Measurements from ENCODE around the gene WARS2. TPM values are rescaled to one million over a fixed set of nuclear protein-coding genes. Genes with fewer than 3 reads are reported as not detected.

Gene WARS2
- total RNA-seq, 1 experiment from 2014 or later = 10.5 TPM

GRCh38 chr1:119053917-119054316 is 86.5 kb downstream of the WARS2 start:
- DNase-seq (ENCODE audit: low read depth, low spot score) = no peak
- ATAC-seq = no peak
- intact Hi-C loops (cut with micrococcal nuclease) = no loop called here
- Histone ChIP-seq H3K27ac (ENCODE audit: low read depth, low read length) (no peak overlapping the region), H3K9me2 (ENCODE audit: insufficient read depth) (no peaks in the 10 kb centered on the region), H3K4me1 (ENCODE audit: control insufficient read depth in 1 of 2, insufficient read depth in 2 of 2, low read length in 2 of 2) (no peaks in the 10 kb centered on the region), H3K27me3 (ENCODE audit: insufficient read depth, low read length) (no peaks in the 10 kb centered on the region), H3K79me2 (ENCODE audit: insufficient read depth, low read length) (no peaks in the 10 kb centered on the region), H3K4me2 (ENCODE audit: low read length) (no peak overlapping the region), H2AFZ (ENCODE audit: low read depth, low read length, poor library complexity, severe bottlenecking) (no peak overlapping the region), H3K9ac (ENCODE audit: low read length) (no peak overlapping the region), H3K36me3 (ENCODE audit: control insufficient read depth in 1 of 2, insufficient read depth in 2 of 2, low read length in 2 of 2) (no peaks in the 10 kb centered on the region), H4K20me1 (ENCODE audit: insufficient read depth) (no peaks in the 10 kb centered on the region), H3K4me3 (replicated peaks in 1 of 2; ENCODE audit: low read depth in 1 of 2, low read length in 2 of 2) (no peak overlapping the region), H3K9me3 (ENCODE audit: control insufficient read depth in 1 of 2, insufficient read depth in 1 of 2, low read depth in 1 of 2, low read length in 2 of 2) (no peaks in the 10 kb centered on the region)
- BruUV-seq (replicated peaks) = no TSS peak
- ChIA-PET CTCF (no interaction called here), RAD21 (ENCODE audit: low non-redundant PET in 1 of 2, low total read pairs in 2 of 2, uncharacterized antibody in 2 of 2, unreplicated experiment in 2 of 2) (no interaction called here), POLR2A (no interaction called here)
- TF ChIP-seq SRF (IDR thresholded peaks at IDR 0.05; ENCODE audit: low read depth) (no peak), POLR2AphosphoS5 (IDR thresholded peaks at IDR 0.05; ENCODE audit: low read depth, low read length) (no peak), RAD21 (IDR thresholded peaks at IDR 0.05; ENCODE audit: low read depth) (no peak), POLR2A (IDR thresholded peaks at IDR 0.05; ENCODE audit: borderline replicate concordance, extremely low read depth, insufficient read depth, insufficient read length) (no peak), EGR1 (IDR thresholded peaks at IDR 0.05; ENCODE audit: low read depth) (no peak), REST (IDR thresholded peaks at IDR 0.05; ENCODE audit: low read depth) (no peak), JUND (IDR thresholded peaks at IDR 0.05) (no peak), EZH2 (IDR thresholded peaks at IDR 0.05) (no peak), CBX3 (IDR thresholded peaks at IDR 0.05; ENCODE audit: low read depth) (no peak), ATF3 (IDR thresholded peaks at IDR 0.05) (no peak), SP1 (IDR thresholded peaks at IDR 0.05; ENCODE audit: low read depth) (no peak), ZFX (IDR thresholded peaks at IDR 0.05) (no peak), SIN3A (IDR thresholded peaks at IDR 0.05; ENCODE audit: low read depth) (no peak), EZH2phosphoT487 (IDR thresholded peaks at IDR 0.05; ENCODE audit: borderline replicate concordance) (no peak)
- TF ChIP-seq, protein P1, sequence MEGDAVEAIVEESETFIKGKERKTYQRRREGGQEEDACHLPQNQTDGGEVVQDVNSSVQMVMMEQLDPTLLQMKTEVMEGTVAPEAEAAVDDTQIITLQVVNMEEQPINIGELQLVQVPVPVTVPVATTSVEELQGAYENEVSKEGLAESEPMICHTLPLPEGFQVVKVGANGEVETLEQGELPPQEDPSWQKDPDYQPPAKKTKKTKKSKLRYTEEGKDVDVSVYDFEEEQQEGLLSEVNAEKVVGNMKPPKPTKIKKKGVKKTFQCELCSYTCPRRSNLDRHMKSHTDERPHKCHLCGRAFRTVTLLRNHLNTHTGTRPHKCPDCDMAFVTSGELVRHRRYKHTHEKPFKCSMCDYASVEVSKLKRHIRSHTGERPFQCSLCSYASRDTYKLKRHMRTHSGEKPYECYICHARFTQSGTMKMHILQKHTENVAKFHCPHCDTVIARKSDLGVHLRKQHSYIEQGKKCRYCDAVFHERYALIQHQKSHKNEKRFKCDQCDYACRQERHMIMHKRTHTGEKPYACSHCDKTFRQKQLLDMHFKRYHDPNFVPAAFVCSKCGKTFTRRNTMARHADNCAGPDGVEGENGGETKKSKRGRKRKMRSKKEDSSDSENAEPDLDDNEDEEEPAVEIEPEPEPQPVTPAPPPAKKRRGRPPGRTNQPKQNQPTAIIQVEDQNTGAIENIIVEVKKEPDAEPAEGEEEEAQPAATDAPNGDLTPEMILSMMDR (IDR thresholded peaks at IDR 0.05 in 2 of 3, conservative IDR thresholded peaks at IDR 0.05 in 1 of 3; ENCODE audit: borderline replicate concordance in 1 of 3, insufficient read depth in 1 of 3, low read depth in 2 of 3, low read length in 2 of 3) = no peak
- TF ChIP-seq, protein P2, sequence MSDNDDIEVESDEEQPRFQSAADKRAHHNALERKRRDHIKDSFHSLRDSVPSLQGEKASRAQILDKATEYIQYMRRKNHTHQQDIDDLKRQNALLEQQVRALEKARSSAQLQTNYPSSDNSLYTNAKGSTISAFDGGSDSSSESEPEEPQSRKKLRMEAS (IDR thresholded peaks at IDR 0.05) = no peak
